GM18951 (cell line): ENCODE data around the gene NAALADL2.

Experiments used
- POLR2A ChIP-seq: IDR thresholded peaks from 4 replicates; pipeline ENCODE4 v1.6.1; 2011; ENCODE audit warnings: mild to moderate bottlenecking; ENCODE audit not compliant: insufficient read length, insufficient read depth; ENCODE audit errors: extremely low read depth
- in situ Hi-C: fragments of 300-500 bp; cut with MboI; formaldehyde crosslinking; loops from one replicate; pipeline ENCODE4 v1.12.0; 2022; ENCODE audit warnings: low sequenced_read_pairs, mixed read lengths, inconsistent platforms; ENCODE audit not compliant: unreplicated experiment

The NAALADL2 gene

DNA sequence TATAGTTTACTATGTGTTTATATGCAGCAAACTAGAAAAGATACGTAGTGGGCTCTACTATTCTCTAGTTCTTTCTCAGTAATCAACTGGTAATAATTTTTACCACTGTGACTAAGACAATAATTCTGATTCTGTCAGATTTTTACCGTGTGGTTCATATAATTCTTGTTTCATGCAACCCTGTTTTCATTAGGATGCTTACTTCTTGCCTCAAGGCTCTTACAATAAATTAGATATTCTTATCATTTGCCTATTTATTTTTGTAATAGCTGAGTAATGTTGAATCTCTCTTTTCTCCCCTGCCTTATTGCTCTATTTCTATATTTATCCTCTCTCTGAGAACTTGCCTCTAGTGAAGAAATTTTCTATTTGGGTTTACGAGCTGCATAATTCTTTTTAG lies 524.7 kb downstream of the NAALADL2 start:
- TF ChIP-seq POLR2A, result no peak
- in situ Hi-C loops, result no loop called here

DNA sequence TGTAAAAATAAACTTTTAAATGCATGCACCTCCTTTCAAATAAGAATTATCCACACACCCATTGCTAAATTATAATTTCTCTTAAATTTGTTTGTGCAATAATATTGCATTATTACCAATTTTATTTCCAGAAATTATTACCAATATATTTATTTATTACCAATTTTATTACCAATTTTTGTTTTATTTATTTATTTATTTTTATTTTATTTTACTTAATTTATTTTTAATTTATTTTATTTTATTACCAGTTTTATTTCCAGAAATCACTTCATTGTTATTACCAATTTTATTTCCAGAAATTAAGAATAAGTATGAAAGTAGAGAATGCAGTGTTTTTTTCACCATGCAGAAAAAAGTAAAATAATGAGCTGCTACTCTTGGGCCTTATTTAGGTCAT lies 525.4 kb downstream of the NAALADL2 start:
- no peak for TF ChIP-seq POLR2A
- in situ Hi-C loops, result no loop called here

DNA sequence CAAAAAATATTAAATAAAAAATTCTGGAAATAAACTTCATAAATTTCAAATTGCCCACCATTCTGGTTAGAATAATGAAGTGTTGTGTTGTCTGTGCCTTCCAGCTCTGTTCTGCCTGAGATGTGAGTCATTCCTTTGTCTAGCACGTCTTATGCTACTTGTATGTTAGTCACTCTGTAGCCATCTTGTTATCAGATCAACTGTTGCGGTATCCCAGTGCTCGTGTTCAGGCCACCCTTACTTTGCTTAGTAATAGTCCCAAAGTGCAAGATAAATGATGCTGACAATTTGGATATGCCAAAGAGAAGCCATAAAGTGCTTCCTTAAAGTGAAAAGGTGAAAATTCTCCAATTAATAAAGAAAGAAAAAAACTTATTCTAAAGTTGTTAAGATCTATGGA lies 527.5 kb downstream of the NAALADL2 start:
- in situ Hi-C loops, result no loop called here
- no peak for TF ChIP-seq POLR2A

DNA sequence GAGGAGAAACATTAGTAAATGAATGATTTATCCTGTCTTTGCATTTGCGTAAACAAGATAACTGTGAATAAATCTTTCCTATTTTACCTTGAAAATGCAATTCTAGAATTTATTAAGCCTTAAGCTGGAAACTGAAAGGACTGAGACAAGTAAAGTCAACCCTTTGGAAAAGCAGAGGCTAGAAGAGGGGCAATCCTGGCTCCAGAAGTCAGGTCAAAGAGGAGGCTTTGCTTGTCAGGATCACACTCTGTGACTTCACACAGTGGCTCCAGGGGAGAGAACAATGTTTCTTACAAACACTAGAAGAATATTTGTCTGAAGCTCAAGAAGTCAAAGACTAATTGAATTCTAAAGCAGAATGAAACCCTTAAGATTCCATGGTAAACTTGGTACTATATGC lies 530.4 kb downstream of the NAALADL2 start:
- in situ Hi-C loops, result no loop called here
- TF ChIP-seq POLR2A, result no peak

DNA sequence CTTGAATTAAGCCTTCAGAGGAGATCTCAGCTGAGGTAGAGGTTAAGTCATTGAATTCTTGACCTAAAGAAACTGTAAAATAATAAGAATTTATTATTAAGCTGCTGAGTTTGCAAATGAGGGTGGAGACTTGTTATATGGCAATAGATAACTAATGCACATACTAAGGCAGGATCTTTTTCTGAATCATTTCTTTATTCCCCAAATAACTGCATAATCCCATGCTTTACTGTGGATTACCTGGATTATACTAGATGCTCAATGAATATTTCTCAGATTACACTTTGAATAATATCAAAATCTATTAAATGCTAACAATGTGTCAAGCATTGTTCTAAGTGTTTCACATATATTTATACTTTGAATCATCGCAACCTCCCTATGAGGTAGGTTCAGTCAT lies 532.5 kb downstream of the NAALADL2 start:
- no peak for TF ChIP-seq POLR2A
- in situ Hi-C loops, result no loop called here

DNA sequence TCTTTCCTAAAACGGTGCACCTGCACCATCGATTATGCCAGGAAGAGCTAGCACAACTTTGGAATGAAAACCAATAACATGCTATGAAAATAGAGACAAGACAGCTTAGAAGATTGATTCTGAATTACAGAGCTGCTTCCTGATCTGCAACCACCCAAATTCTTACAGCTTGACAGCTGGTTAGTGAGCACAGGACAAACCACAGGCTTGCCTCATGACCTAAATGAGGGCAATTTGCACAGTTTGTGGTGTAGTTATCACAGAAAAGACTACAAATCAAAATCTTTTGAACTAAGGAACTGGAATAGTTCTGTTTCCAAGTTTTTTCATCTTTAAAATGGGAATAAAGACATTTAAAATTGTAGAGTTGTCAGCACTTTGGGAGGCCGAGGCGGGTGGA lies 533.5 kb downstream of the NAALADL2 start:
- TF ChIP-seq POLR2A, result no peak

DNA sequence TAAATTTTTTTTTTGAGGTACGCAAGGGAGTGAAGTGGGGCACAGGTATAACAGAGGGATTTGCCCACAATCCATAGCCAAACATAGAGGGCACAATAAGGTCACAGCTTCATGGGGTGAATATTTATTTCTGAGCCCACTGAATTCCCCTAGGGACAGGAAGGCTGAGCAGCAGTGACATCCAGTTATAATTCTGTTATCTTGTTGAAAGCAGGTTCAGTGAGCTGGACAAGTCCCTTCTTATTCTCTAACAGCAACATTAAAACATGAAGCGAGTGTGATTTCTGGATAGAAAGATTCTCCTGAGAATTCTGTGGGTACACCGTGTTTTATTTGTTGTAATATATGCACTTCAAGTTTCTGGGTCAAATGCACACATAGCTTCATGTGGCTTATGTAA lies 538.2 kb downstream of the NAALADL2 start:
- in situ Hi-C loops, result no loop called here
- TF ChIP-seq POLR2A, result no peak

More for the DNA sequence above, 533.5 kb downstream of the NAALADL2 start:
- in situ Hi-C loops, result no loop called here

DNA sequence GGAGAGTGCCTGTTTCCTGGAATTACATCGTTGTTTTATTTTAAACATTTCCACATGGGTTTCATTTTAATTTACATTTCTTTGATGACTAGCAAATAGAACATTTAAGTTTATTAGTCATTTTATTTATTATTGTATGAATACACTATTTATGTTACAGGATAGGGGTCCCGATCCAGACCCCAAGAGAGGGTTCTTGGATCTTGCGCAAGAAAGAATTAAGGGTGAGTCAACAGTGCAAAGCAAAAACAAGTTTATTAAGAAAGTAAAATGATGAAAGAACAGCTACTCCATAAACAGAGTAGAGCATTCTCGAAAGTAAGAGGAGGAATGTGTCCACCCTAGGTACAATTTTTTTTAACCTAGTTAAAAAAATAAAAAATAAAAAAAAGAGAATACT lies 539.5 kb downstream of the NAALADL2 start:
- in situ Hi-C loops, result no loop called here
- no peak for TF ChIP-seq POLR2A

DNA sequence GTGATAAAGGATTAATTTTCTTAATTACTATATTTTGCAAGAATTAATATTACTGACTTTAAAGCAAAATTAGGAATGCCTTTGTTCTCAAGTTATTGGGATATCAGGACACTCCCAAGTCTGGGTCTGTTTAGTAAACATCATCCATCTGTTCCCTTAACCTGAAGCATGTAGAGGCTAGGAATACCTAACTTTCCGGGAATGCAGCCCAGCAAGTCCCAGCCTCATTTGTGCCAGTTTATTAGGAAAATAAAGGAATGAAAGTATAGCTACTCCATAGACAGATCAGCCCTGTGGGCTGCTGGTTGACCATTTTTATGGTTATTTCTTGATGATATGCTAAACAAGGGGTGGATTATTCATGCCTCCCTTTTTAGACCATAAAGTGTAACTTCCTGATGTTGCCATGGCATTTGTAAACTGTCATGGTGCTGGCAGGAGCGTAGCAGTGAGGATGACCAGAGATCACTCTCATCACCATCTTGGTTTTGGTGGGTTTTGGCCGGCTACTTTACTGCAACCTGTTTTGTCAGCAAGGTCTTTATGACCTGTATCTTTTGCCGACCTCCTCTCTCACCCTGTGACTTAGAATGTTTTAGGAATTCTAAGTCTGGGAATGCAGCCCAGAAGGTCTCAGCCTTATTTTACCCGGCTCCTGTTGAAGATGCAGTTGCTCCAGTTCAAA lies 540.2 kb downstream of the NAALADL2 start:
- in situ Hi-C loops, result no loop called here
- TF ChIP-seq POLR2A, result no peak

DNA sequence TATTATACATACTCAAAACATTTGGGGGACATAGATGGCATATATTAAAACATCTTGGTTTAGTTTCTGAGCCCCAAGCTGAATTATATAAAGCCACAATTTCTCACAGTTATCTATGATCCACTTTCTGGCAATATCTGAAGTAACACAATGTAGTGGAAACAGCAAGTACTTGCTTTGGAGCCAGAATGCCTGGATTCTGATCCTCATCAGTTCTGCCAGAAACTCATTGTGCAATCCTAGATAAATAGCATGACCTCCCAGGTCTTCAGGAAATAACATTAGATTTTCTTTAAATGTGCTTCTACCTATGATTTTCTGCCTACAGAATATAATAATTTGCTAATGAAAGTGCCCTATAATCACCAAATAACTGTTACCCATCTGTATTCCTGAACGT lies 544.9 kb downstream of the NAALADL2 start:
- in situ Hi-C loops, result no loop called here
- TF ChIP-seq POLR2A, result no peak

DNA sequence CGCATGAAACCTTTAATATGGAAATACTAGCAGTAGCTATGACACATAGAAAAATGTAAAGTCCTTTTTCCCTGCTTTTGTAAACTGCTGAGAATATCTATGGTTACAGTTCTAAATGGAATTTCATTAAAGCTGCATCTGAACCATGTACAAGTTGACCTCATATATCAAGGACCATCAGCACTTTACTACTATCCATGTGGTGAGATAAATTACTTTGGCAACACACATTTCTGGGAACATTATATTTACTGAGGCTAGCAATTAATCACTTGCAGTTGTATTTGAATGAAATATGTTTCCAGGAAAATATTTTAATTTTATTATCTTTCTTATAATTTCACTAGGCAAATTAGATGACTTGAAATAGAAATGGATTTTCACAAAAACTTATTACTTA lies 545.5 kb downstream of the NAALADL2 start:
- no peak for TF ChIP-seq POLR2A
- in situ Hi-C loops, result no loop called here

DNA sequence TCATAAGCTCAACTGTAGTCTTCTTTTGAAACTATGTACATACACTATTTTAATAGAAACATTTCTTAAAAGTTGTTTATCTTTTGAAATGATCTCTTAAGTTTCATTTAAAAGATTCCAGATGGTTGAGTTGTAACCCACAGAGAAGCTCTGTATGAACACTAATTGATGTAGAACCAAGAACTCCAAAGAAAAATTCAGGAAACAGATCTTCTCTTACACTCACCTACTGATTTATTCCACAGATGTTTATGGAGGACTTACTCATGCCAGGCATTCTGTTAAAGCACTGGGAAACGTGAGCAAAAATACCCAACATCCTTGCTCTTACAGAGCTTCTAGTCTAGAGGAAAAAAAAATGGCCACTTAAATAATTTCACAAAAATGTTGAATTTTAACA lies 551.1 kb downstream of the NAALADL2 start:
- no peak for TF ChIP-seq POLR2A
- in situ Hi-C loops, result no loop called here

DNA sequence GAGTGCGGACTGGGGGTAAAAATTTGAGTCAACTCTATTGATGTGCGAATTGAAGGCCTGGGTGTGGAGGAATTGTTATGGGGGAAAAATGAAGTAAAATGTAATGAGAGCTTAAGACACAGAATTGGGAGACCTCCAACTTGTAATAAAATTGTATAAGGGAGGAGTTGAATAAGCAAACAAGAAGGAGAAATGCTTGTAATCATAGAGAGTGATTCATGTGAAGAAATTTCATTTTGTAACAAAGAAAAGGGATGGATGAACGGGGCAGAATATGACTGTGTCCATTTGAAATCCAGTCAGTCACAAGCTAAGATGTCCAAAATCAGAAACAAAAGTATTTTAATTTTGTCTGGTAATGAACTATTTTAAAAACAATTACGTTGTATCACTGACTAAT lies 552.3 kb downstream of the NAALADL2 start:
- TF ChIP-seq POLR2A, result no peak
- in situ Hi-C loops, result no loop called here

DNA sequence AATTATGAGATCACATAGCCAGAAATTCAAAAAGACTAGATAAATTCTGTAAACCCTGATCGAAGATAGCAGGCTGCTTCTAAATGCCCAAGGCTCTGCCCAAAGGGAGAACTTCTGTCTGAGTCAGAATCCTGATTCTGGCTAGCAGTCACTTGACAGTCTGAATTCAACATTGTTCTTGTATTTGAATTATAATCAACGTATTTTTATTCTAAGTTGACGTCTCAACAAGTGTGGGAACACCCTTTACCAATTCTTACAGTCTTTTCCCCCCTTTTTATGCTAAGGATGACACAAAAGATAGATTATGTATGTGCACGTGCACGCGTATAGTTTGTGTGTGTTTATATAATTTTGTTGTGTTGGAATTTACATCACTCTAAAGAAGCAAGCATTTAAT lies 552.8 kb downstream of the NAALADL2 start:
- no peak for TF ChIP-seq POLR2A

DNA sequence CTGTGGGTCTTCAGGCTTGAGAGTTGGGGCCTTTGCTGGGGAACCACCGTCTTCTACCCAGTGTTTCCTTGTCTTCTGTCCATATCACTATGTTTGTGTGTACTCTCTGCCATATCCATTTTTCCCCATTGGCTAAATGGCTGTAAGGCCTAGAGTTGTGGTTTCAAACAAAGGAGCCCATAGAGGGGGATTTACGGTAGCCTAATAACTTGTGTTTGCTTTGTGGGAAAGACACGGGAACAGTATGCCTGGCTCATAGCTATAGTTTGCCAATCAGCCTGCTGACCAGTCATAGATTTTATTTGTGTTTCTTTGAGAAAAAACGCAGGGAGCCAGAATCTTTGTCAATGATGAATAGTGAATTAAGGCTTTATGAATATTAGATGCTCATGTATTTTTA lies 554.8 kb downstream of the NAALADL2 start:
- no peak for TF ChIP-seq POLR2A

More for the DNA sequence above, 552.8 kb downstream of the NAALADL2 start:
- in situ Hi-C loops, result no loop called here

More for the DNA sequence above, 554.8 kb downstream of the NAALADL2 start:
- in situ Hi-C loops, result no loop called here
